Astrocyte (in vitro differentiated cells and primary cell): ENCODE measurements around the gene TMC8. TPM values are rescaled to one million over a fixed set of nuclear protein-coding genes. Genes with fewer than 3 reads are reported as not detected.

ENCODE experiments used
- DNase-seq: peaks from one replicate; pipeline ENCODE4 v3.0.0-alpha.2; 2010; ENCODE audit warnings: low read depth
- FAIRE-seq: peaks from 2 replicates; lab custom pipeline; 2011; peaks lifted over from hg19 to GRCh38; lab: Jason Lieb, UNC
- H2AFZ ChIP-seq: 2 replicates; pipeline ENCODE4 v1.6.0; 2012; ENCODE audit warnings: low read depth, low read length, inconsistent platforms
- H3K27ac ChIP-seq: 2 replicates; pipeline ENCODE4 v1.5.1; 2011; ENCODE audit warnings: low read depth, low read length, inconsistent platforms
- H3K27me3 ChIP-seq: 2 replicates; pipeline ENCODE4 v1.6.0; 2011; ENCODE audit warnings: low read length, inconsistent platforms; ENCODE audit not compliant: insufficient read depth
- H3K36me3 ChIP-seq: 2 replicates; pipeline ENCODE4 v1.5.1; 2011; ENCODE audit warnings: low read length, inconsistent platforms; ENCODE audit not compliant: insufficient read depth
- H3K4me1 ChIP-seq: 2 replicates; pipeline ENCODE4 v1.5.1; 2011; ENCODE audit warnings: low read length, inconsistent platforms; ENCODE audit not compliant: insufficient read depth
- H3K4me2 ChIP-seq: 2 replicates; pipeline ENCODE4 v1.6.0; 2012; ENCODE audit warnings: low read length, inconsistent platforms
- H3K4me3 ChIP-seq: 2 replicates; pipeline ENCODE4 v1.5.1; 2011; ENCODE audit warnings: low read depth, mild to moderate bottlenecking, low read length, inconsistent platforms; ENCODE audit not compliant: insufficient read depth
- H3K79me2 ChIP-seq: 2 replicates; pipeline ENCODE4 v1.6.0; 2012; ENCODE audit warnings: mild to moderate bottlenecking, low read length, inconsistent platforms; ENCODE audit not compliant: insufficient read depth
- H3K9ac ChIP-seq: 2 replicates; pipeline ENCODE4 v1.6.0; 2012; ENCODE audit warnings: mild to moderate bottlenecking, low read length, inconsistent platforms
- H3K9me3 ChIP-seq: 2 replicates; pipeline ENCODE4 v1.5.1; 2012; ENCODE audit warnings: low read depth, mild to moderate bottlenecking, low read length, inconsistent platforms; ENCODE audit not compliant: insufficient read depth
- H4K20me1 ChIP-seq: 2 replicates; pipeline ENCODE4 v1.6.0; 2012; ENCODE audit warnings: low read length, inconsistent platforms; ENCODE audit not compliant: insufficient read depth
- H3K27ac Mint-ChIP-seq: one replicate; pipeline ENCODE4 v1.8.0; 2021; ENCODE audit warnings: mild to moderate bottlenecking, mixed read lengths; ENCODE audit not compliant: unreplicated experiment
- H3K27me3 Mint-ChIP-seq: one replicate; pipeline ENCODE4 v1.8.0; 2021; ENCODE audit warnings: low read depth, mixed read lengths; ENCODE audit not compliant: unreplicated experiment
- H3K36me3 Mint-ChIP-seq: one replicate; pipeline ENCODE4 v1.8.0; 2021; ENCODE audit warnings: low read depth, mixed read lengths; ENCODE audit not compliant: unreplicated experiment
- H3K4me1 Mint-ChIP-seq: one replicate; pipeline ENCODE4 v1.8.0; 2021; ENCODE audit warnings: low read depth, mixed read lengths; ENCODE audit not compliant: unreplicated experiment
- H3K4me3 Mint-ChIP-seq: one replicate; pipeline ENCODE4 v1.8.0; 2021; ENCODE audit warnings: mild to moderate bottlenecking, moderate library complexity, mixed read lengths; ENCODE audit not compliant: unreplicated experiment
- H3K9me3 Mint-ChIP-seq: one replicate; pipeline ENCODE4 v1.8.0; 2021; ENCODE audit warnings: mild to moderate bottlenecking, mixed read lengths; ENCODE audit not compliant: unreplicated experiment
- CTCF ChIP-seq: IDR thresholded peaks from 2 replicates; pipeline ENCODE4 v1.5.1; 2011; ENCODE audit warnings: low read depth, mild to moderate bottlenecking, inconsistent platforms, low read length, moderate library complexity; ENCODE audit not compliant: insufficient read depth
- EZH2 ChIP-seq: IDR thresholded peaks from 2 replicates; pipeline ENCODE4 v1.6.1; 2012; ENCODE audit warnings: mild to moderate bottlenecking, low read length, inconsistent platforms; ENCODE audit not compliant: insufficient read depth
- total RNA-seq: library from RNA; stranded (reverse); gene quantifications from 2 replicates; pipeline ENCODE4 v1.2.1, GENCODE V29; 2021

Gene TMC8
- total RNA-seq, 1 donor from 2014 or later = 0.27 TPM

GRCh38 chr17:78089576-78090281 lies 40.8 kb upstream of the TMC8 start:
- Histone ChIP-seq H3K9ac (no peak overlapping the region), H3K4me2 (no peak overlapping the region), H3K4me1 (no peaks in the 10 kb centered on the region), H3K27me3 (no peaks in the 10 kb centered on the region), H3K4me3 (no peak overlapping the region), H3K79me2 (no peaks in the 10 kb centered on the region), H2AFZ (no peak overlapping the region), H3K27ac (no peak overlapping the region), H3K36me3 (peaks cover 5% of the 10 kb centered on the region), H3K9me3 (no peaks in the 10 kb centered on the region), H4K20me1 (no peaks in the 10 kb centered on the region)
- H3K4me3 Mint-ChIP-seq = no peak overlapping the region
- H3K4me1 Mint-ChIP-seq = no peaks in the 10 kb centered on the region
- no peak overlapping the region for H3K27ac Mint-ChIP-seq
- FAIRE-seq (no peak), DNase-seq (no peak)
- no peak for TF ChIP-seq CTCF
- no peak for TF ChIP-seq EZH2
- no peaks in the 10 kb centered on the region for H3K9me3 Mint-ChIP-seq
- H3K36me3 Mint-ChIP-seq = peaks cover 12% of the 10 kb centered on the region
- no peaks in the 10 kb centered on the region for H3K27me3 Mint-ChIP-seq

- DNase-seq (no peak), FAIRE-seq (no peak)
- no peak overlapping the region for H3K27ac ChIP-seq
- no peak overlapping the region for H2AFZ ChIP-seq
- no peaks in the 10 kb centered on the region for H4K20me1 ChIP-seq
- no peak overlapping the region for H3K27ac Mint-ChIP-seq
- H3K9ac ChIP-seq = no peak overlapping the region
- no peaks in the 10 kb centered on the region for H3K9me3 ChIP-seq
- H3K4me1 ChIP-seq = no peaks in the 10 kb centered on the region
- TF ChIP-seq EZH2 = no peak
- TF ChIP-seq CTCF = no peak
- H3K4me2 ChIP-seq = no peak overlapping the region
- H3K4me3 Mint-ChIP-seq = no peak overlapping the region
- H3K27me3 ChIP-seq = no peaks in the 10 kb centered on the region
- H3K79me2 ChIP-seq = no peaks in the 10 kb centered on the region
- peaks cover 7% of the 10 kb centered on the region for H3K36me3 ChIP-seq
- peaks cover 21% of the 10 kb centered on the region for H3K36me3 Mint-ChIP-seq
- no peaks in the 10 kb centered on the region for H3K9me3 Mint-ChIP-seq
- no peak overlapping the region for H3K4me3 ChIP-seq
- H3K27me3 Mint-ChIP-seq = no peaks in the 10 kb centered on the region
- H3K4me1 Mint-ChIP-seq = no peaks in the 10 kb centered on the region
Measured at GRCh38 chr17:78092794-78093324, 37.7 kb upstream of the TMC8 start.

GRCh38 chr17:78095035-78095434 lies 35.5 kb upstream of the TMC8 start:
- Mint-ChIP-seq H3K36me3 (peaks cover 37% of the 10 kb centered on the region), H3K27ac (no peak overlapping the region), H3K27me3 (no peaks in the 10 kb centered on the region), H3K4me1 (no peaks in the 10 kb centered on the region), H3K9me3 (peaks cover 10% of the 10 kb centered on the region), H3K4me3 (no peak overlapping the region)
- no peak overlapping the region for H2AFZ ChIP-seq
- H3K27me3 ChIP-seq = no peaks in the 10 kb centered on the region
- no peak overlapping the region for H3K4me3 ChIP-seq
- DNase-seq (no peak), FAIRE-seq (no peak)
- no peak overlapping the region for H3K27ac ChIP-seq
- H4K20me1 ChIP-seq = no peaks in the 10 kb centered on the region
- H3K4me1 ChIP-seq = no peaks in the 10 kb centered on the region
- H3K4me2 ChIP-seq = no peak overlapping the region
- H3K9me3 ChIP-seq = no peaks in the 10 kb centered on the region
- no peak for TF ChIP-seq EZH2
- no peak for TF ChIP-seq CTCF
- peaks cover 12% of the 10 kb centered on the region for H3K36me3 ChIP-seq
- H3K79me2 ChIP-seq = no peaks in the 10 kb centered on the region
- no peak overlapping the region for H3K9ac ChIP-seq
